Measurements from ENCODE around the gene ISG20.

The ISG20 gene

DNA sequence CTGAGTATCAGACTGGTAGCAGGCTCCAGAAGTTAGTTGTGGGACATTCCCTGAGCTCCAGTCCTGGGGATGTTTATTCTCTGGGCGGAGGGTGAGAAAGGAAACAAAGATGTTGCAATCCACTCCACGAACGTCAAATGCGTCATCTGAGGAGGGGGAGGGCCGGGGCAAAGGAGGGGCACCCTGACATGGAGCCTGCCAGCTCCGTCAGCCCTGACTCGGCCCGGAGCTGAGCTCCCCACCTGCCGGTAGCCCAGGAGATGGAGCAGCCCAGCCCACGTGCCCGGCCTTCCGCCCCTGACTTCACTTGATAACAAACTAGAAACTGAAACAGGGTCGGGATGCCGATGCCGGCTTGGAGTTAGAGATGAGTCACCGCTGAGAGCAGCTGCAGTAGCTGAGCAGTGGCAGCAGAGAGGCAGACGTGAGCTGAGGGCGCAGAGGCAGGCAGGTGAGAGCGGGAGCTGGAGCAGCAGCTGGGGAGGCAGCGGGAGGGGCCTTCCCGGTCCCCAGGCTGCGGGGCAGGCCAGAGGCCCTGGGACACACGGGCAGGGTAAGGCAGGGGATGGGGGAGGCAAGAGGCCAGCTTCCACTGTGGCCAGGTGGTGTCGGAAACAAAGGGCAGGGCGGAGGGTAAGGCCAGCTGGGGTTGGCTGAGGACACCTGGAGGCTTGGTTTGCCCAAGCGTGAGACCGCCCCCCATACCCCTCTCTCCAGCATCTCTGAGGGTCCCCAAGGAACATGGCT is at the start of gene ISG20:
TSS of gene ISG20 (plus strand) at position 391 of the 747 bp plus-strand sequence. CDS start at position 742, 351 bp downstream.
- DNase-seq = peak; percentile 66

DNA sequence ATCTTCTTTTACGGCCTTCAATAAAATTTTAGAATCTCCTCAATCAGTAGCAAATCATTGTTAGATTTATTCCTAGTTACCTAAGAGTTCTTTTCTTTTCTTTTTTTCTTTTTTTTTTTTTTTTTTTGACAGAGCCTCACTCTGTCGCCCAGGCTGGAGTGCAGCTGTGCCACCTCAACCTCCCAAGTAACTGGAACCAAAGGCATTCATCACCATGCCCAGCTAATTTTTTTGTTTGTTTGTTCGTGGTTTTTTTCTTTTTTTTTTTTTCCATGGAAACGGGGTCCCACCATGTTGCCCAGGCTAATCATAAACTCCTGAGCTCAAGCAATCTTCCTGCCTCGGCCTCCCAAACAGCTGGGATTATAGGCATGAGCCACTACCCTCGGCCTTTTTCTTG is 48.1 kb upstream of the ISG20 start:
- DNase-seq = no peak

DNA sequence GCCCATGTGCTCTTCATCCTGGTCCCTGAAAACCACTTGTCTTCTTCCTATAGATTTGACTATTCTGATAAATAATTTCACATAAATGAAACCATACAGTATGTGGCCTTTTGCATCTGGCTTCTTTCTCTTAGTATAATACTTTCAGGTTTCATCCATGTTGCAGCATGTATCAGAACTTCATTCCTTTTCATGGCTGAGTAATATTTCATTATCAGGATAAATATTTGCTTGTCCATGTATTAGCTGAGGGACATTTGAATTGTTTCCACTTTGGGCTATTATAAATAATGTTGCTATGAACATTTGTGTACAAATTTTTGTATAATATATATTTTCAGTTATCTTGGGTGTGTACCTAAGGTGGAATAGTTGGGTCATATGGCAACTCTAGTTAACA is 47.4 kb upstream of the ISG20 start:
- DNase-seq = no peak

DNA sequence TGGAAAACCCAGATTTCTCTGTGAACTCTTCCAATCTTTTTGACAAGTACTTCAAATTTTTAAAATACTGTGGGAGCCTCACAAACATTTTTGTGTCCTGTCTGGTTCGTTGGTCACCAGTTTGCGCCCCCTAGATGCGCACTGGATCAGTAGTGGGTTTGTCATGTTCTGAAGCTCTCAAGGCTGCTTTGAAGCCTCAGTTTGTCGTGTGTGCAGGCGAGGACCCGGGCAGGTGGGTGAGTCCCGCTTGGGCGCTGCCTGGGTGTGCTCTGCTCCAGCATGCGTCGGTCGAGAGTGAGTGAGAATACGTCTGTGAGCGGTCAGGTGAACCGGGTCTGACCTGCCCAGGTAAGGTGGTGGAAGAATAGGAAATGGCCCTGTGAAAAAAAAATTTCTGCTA is 34.9 kb upstream of the ISG20 start:
- DNase-seq = no peak

DNA sequence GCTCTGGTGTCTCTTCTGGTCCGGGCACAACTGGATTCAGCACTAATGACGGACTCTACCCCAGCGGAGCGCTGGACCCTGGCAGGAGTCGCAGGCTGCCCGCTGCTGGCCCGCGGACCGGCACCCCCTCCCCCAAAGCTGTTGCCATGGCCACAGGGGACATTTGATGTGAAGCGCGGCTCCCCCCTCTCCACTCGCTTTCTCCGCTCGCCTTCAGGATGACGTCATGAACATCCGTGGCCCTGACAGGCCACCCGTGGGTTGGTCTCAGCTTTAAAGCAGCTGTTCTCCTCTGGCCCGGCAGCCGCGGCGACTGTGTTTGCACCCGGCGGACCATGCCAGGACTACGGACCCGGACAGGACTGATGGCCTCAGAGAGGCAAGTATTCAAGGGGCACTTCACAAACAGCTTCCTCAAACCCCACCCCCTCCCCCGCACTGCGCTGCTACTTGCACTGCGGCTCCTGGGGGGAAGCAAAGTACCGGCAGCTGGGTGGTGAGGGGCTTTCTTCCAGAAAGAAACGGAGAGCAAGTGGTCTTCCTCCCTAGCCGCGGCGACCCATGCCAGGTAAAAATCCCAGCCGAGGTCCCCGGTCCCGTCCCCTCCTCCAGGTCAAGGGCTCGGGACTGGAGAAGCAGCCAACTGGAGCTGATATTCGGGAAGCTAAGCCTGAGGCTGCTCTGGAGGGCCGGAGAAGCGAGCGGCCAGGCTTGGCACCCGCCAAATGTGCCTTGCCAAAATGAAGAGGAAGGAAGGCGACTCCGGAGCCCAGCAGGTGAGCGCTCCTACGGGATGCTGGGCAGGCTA is 34.2 kb upstream of the ISG20 start:
- peak; percentile 52 for DNase-seq

DNA sequence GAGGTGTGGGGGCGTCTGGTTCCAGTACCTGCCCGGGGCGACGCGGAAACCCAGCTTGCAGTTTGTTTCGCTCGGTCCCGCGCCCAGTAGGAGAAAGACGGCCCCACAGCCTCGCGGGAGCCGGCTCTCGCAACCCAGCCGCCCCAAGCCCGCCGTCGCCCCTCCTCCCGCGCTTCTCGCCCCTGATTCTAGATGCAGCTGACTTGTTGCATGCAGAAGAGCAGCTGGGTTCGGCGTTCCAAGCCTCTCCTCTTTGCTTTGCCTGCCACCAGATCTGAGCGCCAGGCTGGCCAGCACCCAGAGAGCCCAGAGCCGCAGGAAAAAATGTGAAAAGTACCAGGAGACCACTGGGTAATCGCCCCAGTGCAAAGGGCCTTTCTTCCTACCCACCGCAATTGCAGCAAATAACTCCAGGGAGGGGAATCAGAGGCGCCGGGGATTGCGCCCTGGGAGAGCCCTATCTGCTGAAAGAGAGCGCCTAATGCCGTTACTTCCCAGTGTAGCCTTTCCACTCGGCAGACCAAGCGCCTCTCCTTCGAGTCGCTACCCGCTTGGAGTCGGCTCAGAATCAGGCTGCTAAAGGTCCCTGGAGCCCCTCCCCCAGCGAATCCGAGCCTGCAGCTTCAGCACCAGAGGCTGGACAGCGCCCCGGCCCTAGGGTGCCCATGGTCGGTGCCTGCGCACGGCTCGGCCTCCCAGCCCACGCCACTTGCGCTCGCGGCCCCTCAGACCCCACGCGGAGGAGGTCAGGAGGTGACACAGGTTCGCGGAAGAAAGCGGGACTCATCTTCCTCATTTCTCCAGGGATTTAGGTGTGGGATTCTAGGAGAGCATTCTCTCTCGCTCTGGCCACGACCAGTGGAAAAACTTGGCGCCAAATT is 33.4 kb upstream of the ISG20 start:
- DNase-seq = no peak

DNA sequence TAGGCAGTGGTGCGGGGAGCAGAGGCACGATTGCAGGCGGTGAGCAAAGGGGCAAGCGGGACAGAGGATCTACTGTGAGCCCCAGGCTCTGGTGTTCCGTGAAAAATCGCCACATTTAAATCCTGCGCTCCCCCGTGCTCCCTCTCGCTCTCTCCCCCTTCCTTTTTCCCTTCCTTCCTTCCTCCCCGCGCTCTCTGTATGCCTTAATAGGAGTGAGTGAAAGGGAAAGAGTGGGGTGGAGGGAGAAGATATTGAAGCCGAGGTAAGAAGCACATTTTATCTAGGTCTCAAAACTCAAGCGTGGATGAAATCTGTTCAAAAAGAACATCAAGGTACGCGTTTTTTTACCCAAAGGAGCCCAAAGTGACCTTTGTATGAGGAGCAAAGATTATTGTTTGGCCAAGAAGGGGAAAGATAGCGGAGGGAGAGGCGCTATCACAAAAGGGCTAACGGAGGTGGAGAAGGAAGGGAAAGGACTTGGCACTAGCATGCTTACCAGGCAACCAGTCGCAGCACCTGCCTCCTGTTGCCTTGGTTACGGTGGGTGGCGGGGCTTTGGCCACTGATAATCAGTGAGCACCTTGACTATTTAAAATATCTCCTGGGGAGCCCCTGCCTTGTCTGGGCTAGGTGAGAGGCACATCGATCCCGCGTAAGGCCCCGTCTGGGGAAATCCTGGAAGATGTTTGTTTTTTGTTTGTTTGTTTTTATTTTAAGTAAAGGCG is 32.6 kb upstream of the ISG20 start:
- no peak for DNase-seq

DNA sequence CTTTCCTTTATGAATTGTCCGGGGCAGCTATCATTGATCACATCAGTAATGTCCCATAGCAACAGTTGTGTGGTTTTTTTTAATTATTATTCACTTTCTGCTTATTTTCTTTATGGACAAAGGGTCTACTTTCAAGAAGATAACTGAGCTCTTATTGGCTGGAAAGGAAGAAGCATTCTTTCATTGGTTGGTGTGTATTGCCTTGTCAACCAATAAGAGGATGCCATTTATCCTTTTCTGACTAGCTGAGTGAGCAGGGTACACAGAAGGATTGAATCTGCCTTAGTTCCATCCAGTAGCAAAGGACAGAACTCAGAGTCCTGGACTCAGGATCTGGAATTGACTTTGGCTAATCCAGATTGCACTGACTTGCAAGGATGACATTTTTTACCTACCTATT is 30.9 kb upstream of the ISG20 start:
- no peak for DNase-seq

DNA sequence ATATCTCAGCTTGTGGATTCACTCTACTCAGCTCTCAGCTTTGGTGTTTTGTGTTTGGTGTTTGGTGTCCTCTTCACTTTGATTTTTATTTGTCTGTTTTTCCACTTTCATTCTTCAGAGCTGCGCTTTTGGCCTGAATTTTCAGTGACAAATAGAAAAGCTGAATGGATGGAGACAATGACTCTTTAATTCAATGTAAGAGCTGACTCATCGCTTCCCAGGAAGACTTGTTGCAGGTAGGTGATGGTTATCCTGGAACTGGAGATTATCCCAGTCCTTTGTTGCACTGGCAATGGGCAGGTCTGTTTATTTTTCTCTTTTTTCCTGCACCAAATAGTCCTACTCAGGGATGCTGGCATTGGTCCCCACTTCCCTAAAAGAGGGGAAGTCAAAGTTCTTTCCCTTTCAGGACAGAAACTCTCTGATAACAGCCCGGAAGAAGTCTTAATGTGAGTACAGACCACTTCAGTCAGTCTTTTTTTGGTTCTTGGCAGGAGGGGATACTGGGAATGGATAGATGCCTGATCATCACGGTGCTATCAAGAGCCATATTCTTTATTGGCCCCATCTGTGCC is 30.1 kb upstream of the ISG20 start:
- DNase-seq = no peak

DNA sequence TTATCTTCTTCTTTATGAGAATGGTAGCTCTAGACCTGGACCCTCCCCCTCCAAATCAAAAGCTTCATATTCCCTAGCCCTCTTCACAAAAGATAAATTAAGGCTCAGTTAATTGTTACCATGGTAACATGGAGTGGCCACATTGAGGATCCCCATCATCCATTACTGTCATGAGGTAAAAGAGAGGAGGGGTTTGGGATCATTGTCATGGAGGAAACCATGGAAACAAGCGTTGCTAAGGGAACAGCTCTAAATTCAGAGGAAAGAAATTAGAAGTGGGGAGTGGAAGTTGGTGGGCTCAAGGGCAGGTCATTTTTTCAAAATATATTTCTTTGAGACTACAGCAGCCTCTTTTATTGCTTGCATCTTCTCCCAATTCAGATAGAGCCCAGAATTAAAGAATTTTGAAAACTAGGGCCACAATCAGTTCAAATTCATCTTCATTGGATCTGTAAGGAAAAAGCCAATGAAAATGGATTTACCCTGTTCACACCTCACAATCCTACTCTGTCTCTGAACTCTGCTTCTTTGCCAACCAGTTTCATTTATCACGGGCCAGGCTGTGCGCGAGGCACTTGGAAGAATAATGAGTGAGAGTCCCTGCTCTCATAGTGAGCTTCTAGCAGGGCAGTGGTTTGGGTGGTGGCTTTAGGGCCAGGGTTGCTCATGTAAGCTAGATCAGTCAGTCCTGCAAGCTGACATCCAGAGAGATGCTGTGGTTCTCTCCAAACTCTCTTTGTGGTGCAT is 29.3 kb upstream of the ISG20 start:
- no peak for DNase-seq

DNA sequence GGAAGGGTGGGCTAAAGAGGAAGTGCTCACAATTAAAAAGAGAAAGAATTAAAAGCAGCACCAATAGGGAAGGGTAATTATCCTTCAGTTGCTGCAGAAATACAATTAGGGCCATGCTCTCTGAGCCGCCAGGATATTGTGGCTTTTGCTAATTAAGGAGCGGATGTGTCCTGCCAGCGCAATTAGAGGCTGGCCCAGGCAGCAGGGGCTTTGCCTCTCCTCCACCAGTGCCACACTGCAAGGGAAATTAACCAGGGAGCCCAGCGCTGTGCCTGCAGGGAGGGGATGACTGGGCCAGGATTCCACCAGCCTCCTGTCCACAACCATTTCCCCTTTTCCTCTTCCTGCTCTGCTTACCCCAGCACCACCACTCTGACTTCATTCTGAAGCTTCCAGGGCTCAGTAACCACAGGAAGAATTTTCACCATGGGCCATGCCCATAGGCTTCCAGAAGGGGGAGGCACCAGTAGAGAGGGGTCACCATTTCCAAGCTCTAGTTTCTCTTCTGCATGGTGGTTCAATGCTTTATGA is 28.1 kb upstream of the ISG20 start:
- DNase-seq = no peak

DNA sequence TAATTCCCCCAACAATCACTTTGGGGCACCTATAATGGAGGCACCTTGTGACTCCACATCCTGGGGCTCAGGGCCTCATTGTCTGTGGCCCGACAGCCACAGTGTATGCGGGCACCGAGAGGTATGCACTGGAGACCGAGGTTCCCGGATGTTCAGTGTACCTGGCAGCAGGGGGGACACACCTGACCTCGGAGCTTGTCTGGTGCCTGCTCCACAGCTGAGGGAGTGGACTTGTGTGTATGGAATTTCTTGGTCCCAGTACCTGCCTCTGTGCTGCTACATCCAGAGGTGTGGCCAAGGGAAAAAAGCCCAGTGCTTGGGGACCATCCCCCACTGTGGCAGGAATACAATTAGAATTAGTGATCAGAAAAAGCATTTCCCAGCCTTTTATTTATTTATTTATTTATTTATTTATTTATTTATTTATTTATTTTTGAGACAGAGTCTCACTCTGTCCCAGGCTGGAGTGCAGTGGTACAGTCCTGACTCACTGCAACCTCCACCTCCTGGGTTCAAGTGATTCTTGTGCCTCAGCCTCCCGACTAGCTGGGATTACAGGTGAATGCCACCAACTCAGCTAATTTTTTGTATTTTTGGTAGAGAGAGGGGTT is 26.5 kb upstream of the ISG20 start:
- DNase-seq = no peak

DNA sequence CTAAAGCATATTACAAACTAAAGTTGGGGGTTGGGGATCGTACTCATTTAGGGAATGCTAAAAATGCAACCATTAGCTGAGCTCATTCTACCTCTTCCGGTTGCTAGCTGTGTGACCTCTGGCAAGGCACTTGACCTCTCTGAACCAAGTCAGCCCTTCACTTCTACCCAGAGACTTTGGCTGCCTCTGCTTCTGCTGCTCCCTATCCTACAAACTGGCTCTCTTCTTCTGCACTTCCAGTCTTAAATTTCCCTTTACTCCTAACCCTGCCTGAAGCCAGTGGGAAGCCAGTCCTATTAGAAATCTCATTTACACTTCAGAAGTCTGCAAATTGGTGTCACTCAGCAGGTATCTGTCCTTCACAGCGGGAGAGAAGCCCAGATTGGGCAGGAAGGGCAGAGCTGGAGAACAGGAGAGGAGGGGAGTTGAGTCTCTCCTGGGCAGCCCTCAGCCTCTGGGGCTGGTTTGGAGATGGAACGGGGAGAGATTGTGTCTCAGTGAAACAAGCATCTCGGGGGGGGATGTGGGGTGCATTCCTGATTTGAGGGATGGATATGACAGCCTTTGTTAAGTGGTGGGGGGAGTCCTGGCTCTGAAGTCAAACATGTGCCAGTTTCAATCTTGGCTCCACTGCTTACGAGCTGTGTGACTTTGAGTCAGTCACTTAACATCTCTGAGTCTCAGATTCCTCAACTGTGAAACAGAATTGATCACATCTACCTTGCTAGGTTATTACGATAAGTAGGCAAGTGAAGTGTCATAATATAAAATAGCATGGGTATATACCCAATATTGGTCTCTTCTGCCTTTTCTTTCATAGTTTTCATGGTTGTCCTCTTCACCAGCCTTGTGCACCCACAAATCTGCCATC is 25.5 kb upstream of the ISG20 start:
- DNase-seq = no peak

DNA sequence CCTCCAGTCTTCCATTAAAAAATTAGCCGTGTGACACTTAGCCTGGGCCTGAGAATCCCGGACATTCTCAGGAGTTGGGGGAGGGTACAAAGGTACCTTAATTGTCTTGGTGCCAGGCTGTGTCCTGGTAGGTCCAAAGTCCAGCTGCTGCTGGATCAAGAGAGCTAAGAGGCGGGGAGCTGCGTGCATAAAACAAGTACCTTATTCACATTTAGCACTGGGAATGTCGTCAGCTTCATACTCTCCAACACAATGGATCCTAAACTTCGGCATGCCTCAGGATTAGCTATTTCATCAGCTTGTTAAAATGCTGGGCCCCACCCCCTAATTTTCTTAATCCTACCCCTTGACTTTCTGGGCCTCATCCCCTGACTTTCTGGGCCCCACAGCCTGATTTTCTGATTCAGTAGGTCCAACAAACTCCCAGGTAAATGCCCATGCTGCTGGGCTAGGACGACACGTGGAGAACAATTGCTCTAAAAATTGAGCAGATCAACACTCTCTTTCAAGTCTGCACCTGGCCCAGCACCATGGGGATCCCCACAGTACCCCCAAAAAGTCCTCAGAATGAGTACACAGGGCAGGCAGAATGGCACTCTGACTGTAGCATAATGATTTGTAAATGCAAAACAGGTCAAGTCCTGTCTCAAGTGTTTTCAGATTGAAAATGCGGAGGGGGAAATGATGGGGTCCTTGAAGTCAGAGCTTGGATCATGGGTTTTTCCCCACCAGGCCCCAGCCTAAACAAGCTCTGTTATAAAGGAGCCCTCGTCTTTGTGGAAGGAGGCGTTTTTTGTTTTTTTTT is 23.3 kb upstream of the ISG20 start:
- DNase-seq = peak; percentile 12

DNA sequence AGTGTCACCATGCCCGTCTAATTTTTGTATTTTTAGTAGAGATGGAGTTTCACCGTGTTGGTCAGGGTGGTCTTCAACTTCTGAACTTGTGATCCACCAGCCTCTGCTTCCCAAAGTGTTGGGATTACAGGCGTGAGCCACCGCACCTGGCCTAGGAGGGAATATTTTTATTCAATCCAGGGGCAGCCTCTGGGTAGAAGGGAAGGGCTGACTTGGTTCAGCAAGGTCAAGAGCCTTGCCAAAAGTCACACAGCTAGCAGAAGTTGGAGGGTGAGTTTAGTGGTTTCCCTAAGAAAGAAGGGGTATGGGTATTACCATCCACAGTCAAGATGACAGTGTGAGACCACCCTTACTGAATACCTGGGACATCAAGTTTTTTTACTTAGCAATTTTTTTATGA is 22.6 kb upstream of the ISG20 start:
- DNase-seq = no peak

DNA sequence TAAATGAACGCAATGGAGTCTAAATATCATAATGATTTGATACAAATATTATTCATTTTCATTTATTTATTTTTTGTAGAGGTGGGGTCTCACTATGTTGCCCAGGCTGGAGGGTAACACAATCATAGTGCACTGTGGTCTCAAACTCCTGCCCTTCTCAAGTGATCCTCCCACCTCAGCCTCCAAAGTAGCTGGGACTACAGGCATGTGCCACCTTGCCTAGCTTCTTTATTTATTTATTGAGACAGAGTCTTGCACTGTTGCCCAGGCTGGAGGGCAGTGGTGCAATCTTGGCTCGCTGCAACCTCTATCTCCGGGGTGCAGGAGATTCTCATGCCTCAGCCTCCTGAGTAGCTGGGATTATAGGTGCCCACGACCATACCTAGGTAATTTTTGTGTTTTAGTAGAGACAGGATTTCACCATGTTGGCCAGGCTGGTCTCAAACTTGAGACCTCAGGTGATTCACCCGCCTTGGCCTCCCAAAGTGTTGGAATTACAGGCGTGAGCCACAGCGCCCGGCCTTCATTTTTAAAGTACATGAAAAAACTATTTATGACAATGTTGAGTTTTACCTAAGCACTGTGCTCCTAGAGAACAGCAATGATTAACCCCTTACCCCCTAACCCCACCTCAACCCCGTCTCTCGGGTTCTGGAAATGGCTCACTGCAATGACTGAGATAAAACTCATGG is 21.6 kb upstream of the ISG20 start:
- DNase-seq = no peak

DNA sequence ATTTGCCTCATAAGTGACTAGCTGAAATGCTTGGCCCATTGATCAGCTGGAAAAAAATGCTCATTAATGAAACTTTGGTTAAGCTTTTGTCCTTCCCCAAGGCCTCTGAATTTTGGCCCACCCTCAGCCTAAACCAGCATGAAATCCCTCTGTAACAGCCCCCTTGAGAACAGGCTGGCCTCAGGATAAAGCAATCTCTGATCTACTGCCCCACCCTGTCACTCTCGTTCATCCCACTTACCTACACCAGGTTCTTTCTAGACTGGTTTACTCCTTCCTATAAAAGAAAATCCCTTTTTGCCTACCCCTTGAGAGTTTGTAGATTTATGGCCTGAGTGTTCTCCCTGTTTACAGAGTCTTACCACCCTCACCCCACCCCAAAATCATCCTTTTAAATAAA is 21.0 kb upstream of the ISG20 start:
- no peak for DNase-seq

DNA sequence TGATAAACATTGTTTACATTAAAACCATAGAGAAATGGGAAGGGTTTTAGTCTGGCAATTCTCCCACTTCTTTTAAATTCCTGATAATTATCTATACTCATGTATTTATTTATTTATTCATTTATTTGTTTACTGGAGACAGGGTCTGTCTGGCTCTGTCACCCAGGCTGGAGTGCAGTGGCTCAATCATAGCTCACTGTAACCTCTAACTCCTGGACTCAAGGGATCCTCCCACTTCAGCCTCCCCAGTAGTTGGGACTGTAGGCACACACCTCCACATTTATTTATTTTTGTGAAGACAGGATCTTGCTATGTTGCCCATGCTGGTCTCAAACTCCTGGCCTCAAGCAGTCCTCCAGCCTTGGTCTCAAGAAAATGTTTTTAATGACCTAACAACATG is 20.1 kb upstream of the ISG20 start:
- DNase-seq = no peak
